Ovary (tissue), 9 donors: ENCODE results near the gene GPHN. TPM values are rescaled to one million over a fixed set of nuclear protein-coding genes. Genes with fewer than 3 reads are reported as not detected.

Experiments used
- DNase-seq, 5 donors: peaks; one replicate each; pipeline ENCODE4 v3.0.0-alpha.2; 2019 to 2020
- H3K27ac ChIP-seq, 2 donors: fragments of 200-600 bp; one replicate each; pipeline versions ENCODE4 v1.5.1 to v1.8.0; 2019 to 2022
- H3K27me3 ChIP-seq: fragments of 200-600 bp; one replicate; pipeline ENCODE4 v1.8.0; 2022
- H3K36me3 ChIP-seq: fragments of 200-600 bp; sonication (generic); one replicate; pipeline ENCODE4 v1.5.1; 2019
- H3K4me1 ChIP-seq: one replicate; pipeline ENCODE4 v1.8.1; 2013; ENCODE audit warnings: mild to moderate bottlenecking, moderate library complexity; ENCODE audit not compliant: insufficient read depth
- H3K4me3 ChIP-seq: fragments of 200-600 bp; sonication (generic); one replicate; pipeline ENCODE4 v1.5.1; 2017
- H3K9me3 ChIP-seq, 2 donors: fragments of 200-600 bp in 1 of 2; sonication (generic) in 1 of 2; one replicate each; pipeline versions ENCODE4 v1.5.1 to v1.8.1; 2013 to 2019; ENCODE audit warnings: mild to moderate bottlenecking in 1 of 2, moderate library complexity in 1 of 2
- EP300 ChIP-seq: sonication (generic); formaldehyde crosslinking; IDR thresholded peaks from one replicate; pipeline ENCODE4 v1.6.1; 2017; ENCODE audit warnings: antibody characterized with exemption
- POLR2A ChIP-seq: fragments of 450-650 bp; IDR thresholded peaks from one replicate; pipeline ENCODE4 v1.6.1; 2017; ENCODE audit warnings: antibody characterized with exemption, mild to moderate bottlenecking, moderate library complexity
- WGBS, 3 donors: extraction: QIAGEN DNeasy Blood & Tissue Kit in 1 of 3; methylation state at CpG; one replicate each; pipeline versions ENCODE4 v1.1.5 to v1.1.7; 2013 to 2017; 5-methylcytosine and 5-hydroxymethylcytosine counted together
- intact Hi-C, 4 donors: fragments of 100-400 bp; cut with DNase I; formaldehyde crosslinking; loops; one replicate each; pipeline versions ENCODE4 v1.11.0 to v1.15.1; 2022 to 2023
- polyA plus RNA-seq, 2 donors: library from polyadenylated mRNA; stranded (reverse); fragments of 200-250 nt in 1 of 2; fragments of 350-450 nt in 1 of 2; fragmentation: Illumina TruSeq in 1 of 2; extraction: RNeasy Lipid Tissue Mini Kit (QIAGEN cat#74804) in 1 of 2; gene quantifications; one replicate each; pipeline ENCODE4 v1.2.3, GENCODE V29; 2013 to 2014
- total RNA-seq, 7 donors: library from RNA; depleted of rRNA in 2 of 7; stranded (reverse); fragments of >200 nt in 2 of 7; fragmentation: NEBNext Ultra II Directional in 3 of 7; extraction: Animal tissue kit (Norgen Biotek cat#: 25700) in 3 of 7; gene quantifications; one replicate each; pipeline versions ENCODE4 v1.1.0 to v1.2.4, GENCODE V29; 2016 to 2023
- TF ChIP-seq, protein P1 (sequence below), 3 donors: fragments of 450-650 bp in 2 of 3; fragments of 200-600 bp in 1 of 3; IDR thresholded peaks; one replicate each; pipeline versions ENCODE4 v1.5.1 to v1.8.0; 2016 to 2022; ENCODE audit warnings: antibody characterized with exemption in 3 of 3, mild to moderate bottlenecking in 1 of 3
- donor health status: DM: no; HTN: no; CAD: no; lungs with moderate emphysema.
- donor health status: DM: no; HTN: no; CAD: no.
- donor health status: Bipolar disorder and iron deficiency.
- donor health status: DM: yes; HTN: yes; CAD: no.
- donor health status: DM: no; HTN: no; CAD: no.
- donor health status: DM: yes; HTN: yes; CAD: no.

Gene GPHN
- total and polyA plus RNA-seq, 9 donors: 8.3 to 44.9 (median 20.3) TPM

DNA sequence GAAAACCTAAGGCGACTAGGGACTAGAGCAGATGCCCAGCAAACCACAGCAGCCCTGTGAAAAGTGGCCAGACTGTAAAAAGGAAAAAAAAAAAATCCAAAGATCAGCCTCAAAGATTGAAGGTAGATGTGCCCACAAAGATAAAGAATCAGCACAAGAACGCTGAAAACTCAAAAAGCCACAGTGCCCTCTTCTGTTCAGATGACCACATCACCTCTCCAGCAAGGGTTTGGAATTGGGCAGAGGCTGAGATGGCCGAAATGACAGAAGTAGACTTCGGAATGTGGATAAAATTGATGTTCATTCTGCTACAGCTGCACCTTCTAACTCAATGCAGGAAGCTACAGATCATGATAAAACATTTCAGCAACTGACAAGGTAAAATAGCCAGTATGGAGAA lies 154.4 kb downstream of the GPHN start:
- H3K4me3 ChIP-seq: no peak overlapping the region
- H3K27me3 ChIP-seq: no peaks in the 10 kb centered on the region
- DNase-seq: no peak
- intact Hi-C loops: no loop called here
- H3K27ac ChIP-seq: no peak overlapping the region
- no peaks in the 10 kb centered on the region for H3K9me3 ChIP-seq
- H3K36me3 ChIP-seq: no peaks in the 10 kb centered on the region
- WGBS, 3 donors: 63 to 71% (median 67%) methylated on average over 4 of the region's 4 CpGs
- H3K4me1 ChIP-seq: no peaks in the 10 kb centered on the region
- TF ChIP-seq EP300 (no peak), POLR2A (no peak)
- TF ChIP-seq, protein P1, sequence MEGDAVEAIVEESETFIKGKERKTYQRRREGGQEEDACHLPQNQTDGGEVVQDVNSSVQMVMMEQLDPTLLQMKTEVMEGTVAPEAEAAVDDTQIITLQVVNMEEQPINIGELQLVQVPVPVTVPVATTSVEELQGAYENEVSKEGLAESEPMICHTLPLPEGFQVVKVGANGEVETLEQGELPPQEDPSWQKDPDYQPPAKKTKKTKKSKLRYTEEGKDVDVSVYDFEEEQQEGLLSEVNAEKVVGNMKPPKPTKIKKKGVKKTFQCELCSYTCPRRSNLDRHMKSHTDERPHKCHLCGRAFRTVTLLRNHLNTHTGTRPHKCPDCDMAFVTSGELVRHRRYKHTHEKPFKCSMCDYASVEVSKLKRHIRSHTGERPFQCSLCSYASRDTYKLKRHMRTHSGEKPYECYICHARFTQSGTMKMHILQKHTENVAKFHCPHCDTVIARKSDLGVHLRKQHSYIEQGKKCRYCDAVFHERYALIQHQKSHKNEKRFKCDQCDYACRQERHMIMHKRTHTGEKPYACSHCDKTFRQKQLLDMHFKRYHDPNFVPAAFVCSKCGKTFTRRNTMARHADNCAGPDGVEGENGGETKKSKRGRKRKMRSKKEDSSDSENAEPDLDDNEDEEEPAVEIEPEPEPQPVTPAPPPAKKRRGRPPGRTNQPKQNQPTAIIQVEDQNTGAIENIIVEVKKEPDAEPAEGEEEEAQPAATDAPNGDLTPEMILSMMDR (IDR thresholded peaks at IDR 0.05): no peak

DNA sequence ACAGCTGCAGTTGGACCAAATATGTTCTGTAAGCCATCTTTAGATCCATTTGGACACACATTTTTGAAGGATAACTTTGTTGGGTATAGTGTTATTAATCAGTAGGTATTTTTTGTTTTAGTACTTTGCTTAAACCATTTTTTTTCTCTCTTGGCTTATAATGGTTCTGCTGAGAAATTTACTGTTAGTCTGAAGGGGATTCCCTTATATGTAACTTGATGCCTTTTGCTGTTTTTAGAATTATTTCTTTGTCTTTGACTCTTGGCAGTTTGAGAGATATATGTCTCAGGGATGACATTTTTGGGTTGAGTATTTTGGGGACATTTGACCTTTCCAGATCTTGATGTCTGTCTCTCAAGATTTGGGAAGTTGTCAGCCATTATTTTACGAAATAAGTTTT lies 169.8 kb downstream of the GPHN start:
- no peaks in the 10 kb centered on the region for H3K4me1 ChIP-seq
- H3K27me3 ChIP-seq: no peaks in the 10 kb centered on the region
- H3K27ac ChIP-seq: no peak overlapping the region
- TF ChIP-seq, protein P1 (IDR thresholded peaks at IDR 0.05): no peak
- TF ChIP-seq EP300 (no peak), POLR2A (no peak)
- intact Hi-C loops: no loop called here
- no peaks in the 10 kb centered on the region for H3K36me3 ChIP-seq
- 90 to 97% (median 95%) methylated on average over 1 of the region's 1 CpG for WGBS, 3 donors
- peaks cover 0 to 3% of the 10 kb centered on the region in 2 donors for H3K9me3 ChIP-seq
- no peak overlapping the region for H3K4me3 ChIP-seq
- DNase-seq: no peak

DNA sequence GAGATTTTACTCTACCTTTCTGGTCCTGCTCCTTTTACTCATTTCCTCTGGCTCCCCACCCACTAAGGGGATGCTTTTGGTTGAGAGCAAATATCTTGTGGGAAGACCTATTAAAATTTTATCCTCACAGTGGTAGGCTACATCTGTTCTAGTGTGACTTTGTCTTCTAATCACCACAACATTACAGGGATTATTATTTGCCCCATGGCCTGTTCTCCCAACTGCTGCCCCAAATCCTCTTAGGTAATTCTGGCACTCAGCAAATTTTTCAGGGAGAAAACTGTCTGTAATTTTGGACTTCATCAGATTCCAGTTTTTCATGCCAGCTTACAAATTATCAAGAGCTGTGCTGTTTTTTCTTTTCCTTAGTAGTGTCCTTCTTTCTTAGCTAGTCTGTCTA lies 172.3 kb downstream of the GPHN start:
- Histone ChIP-seq H3K27ac (no peak overlapping the region), H3K27me3 (no peaks in the 10 kb centered on the region), H3K36me3 (no peaks in the 10 kb centered on the region), H3K4me3 (no peak overlapping the region), H3K4me1 (no peaks in the 10 kb centered on the region), H3K9me3 (peaks cover 0 to under 1% of the 10 kb centered on the region in 2 donors)
- DNase-seq: no peak
- intact Hi-C loops: no loop called here
- TF ChIP-seq POLR2A (no peak), EP300 (no peak)
- TF ChIP-seq, protein P1 (IDR thresholded peaks at IDR 0.05): no peak

DNA sequence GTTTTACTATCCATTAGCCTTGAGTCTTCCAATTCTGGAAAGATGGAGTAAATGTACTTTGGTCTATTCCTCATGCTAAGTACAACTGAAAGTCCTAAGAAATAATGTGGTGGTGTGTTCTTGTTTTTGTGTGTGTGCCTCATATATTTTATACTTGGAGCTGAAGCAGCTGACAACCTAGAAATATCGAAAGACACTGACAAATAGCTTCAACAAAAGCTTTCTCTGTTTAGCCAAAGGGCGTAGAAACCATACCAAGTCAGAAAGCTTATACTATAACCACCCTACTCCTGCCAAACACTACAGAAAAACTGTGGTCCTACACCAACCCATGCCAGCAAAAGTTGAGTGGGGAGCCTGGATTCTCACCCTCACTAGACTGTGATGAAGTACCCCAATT lies 188.4 kb downstream of the GPHN start:
- TF ChIP-seq, protein P1 (IDR thresholded peaks at IDR 0.05): no peak
- no peak for TF ChIP-seq EP300
- TF ChIP-seq POLR2A: no peak
- no peaks in the 10 kb centered on the region for H3K4me1 ChIP-seq
- intact Hi-C loops: no loop called here
- DNase-seq: no peak
- H3K9me3 ChIP-seq: no peaks in the 10 kb centered on the region
- H3K36me3 ChIP-seq: no peaks in the 10 kb centered on the region
- H3K27me3 ChIP-seq: no peaks in the 10 kb centered on the region
- WGBS, 3 donors: 96 to 98% (median 97%) methylated on average over 2 of the region's 2 CpGs
- H3K27ac ChIP-seq: no peak overlapping the region
- H3K4me3 ChIP-seq: no peak overlapping the region

DNA sequence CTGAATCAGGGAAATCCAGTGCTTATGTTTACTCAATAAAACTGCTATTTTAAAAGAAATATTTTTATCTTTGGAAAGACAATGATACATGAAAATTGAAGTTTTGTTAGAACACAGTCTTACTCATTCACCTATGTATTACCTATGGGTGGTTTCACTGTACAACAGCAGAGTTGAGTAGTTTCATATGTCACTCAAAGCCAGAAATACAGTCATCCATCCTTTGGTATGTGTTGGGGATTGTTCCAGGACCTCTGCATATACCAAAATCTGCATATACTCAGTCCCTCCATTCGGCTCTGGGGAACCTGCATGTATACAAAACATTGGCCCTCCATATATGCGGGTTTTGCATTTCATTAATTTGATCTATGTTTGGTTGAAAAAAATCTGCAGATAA lies 190.6 kb downstream of the GPHN start:
- WGBS, 3 donors: 92 to 94% (median 93%) methylated on average over 2 of the region's 2 CpGs
- DNase-seq: no peak
- no peaks in the 10 kb centered on the region for H3K27me3 ChIP-seq
- H3K9me3 ChIP-seq: no peaks in the 10 kb centered on the region
- intact Hi-C loops: no loop called here
- TF ChIP-seq POLR2A: no peak
- H3K27ac ChIP-seq: no peak overlapping the region
- H3K4me1 ChIP-seq: no peaks in the 10 kb centered on the region
- no peaks in the 10 kb centered on the region for H3K36me3 ChIP-seq
- no peak overlapping the region for H3K4me3 ChIP-seq
